ENCODE results near the gene PRKCE.
A peak's percentile ranks its signal among the peaks of the same experiment; 100 is the strongest.

The PRKCE gene

DNA sequence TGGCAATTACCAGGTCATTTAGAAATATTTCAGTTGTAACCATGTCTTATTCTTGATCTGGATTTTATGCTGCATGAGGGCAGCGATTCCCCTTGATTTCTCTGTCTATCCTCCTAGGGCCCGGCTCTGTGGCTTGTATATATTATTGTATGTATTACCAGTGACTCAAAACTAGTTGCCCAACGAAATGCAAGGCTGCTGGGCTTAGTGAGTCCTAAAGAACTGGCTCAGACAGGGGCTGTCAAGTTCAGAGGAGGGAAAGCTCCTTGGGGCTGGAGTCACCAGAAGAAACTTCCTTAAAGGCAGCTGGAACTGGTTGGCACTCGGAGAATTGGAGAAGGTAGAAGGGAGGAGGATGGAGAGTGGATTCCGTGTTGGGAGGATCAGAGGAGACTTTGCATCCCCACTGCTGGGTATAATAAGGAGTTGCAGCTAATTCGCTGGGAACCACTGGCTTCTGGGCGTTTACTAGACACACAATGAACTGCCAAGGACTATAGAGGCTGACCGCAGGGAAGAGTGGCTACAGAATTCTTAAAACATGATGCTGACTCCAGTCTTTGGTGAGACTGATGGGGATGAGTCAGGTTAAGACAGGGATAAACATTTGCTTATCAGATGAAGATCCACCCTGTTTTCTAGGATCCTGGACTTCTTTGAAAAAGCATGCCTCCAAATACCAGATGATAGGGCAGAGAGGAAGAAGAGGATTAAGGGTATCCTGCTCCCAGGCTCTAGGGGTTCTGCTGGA lies 104.3 kb downstream of the PRKCE start:
- DNase-seq (ENCODE audit: low read depth), result peak; percentile 70

DNA sequence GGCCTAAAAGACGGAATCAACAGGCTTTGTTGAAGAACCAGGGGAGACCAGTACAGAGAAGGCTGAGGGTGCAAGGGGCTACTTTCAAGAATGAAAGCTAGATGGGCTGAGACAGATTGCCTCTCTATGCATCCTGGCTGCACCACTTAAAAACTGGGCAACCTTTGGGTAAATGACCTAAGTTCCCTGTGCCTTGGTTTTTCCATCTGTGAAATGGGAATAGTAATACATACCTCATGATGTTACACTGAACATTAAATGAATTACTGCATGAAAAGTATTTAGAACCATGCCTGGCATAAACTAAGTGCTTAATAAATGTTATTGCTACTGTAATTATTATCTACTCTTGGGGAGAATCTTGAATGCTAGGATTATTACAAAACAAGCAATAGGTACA lies 106.5 kb downstream of the PRKCE start:
- DNase-seq (ENCODE audit: low read depth), result no peak

DNA sequence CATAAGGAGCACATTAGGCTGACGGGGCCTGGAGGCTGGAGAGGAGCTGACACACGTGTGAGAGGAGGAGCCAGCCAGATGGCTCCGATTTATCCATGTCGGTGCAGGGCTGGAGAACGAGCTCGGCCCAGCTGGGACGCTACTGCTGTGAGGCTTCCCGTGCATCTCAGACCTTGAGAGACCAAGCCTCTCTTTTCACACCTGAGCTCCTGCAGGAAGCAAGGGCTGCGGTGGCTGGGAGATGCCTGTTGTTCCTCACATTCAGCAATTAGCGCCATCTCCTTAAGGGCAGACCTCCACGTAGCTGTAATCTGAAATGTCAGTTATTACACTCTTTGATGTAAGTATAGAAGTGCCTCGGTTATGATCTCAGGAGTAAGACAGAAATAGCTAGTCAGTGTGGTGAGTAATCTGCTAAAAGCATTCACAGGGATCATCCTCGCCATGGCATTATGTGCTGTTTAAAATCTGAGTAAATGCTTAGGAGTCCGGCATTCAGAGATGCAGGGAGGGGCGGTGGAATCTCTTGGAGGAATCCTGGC lies 107.9 kb downstream of the PRKCE start:
- peak; percentile 48 for DNase-seq (ENCODE audit: low read depth)

DNA sequence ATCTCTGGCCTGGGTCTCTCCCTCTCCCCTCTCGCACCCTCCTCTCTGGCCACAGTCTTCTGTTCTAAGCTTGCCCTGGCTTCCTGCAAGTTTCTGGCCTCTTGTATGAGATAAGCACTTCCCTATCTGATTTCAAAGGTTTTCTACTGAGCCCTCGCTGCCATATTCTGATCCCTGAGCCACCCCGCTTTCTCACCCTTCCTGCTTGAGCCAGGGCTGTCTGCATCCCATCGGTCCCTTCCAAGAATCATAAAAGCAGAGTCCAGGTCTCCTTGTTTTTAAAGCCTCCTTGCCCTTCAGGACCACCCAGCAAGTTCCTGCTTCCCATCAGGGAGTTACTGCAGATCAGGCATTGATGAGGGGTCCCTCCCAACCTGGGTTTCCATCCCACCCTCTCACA lies 110.2 kb downstream of the PRKCE start:
- no peak for DNase-seq (ENCODE audit: low read depth)

DNA sequence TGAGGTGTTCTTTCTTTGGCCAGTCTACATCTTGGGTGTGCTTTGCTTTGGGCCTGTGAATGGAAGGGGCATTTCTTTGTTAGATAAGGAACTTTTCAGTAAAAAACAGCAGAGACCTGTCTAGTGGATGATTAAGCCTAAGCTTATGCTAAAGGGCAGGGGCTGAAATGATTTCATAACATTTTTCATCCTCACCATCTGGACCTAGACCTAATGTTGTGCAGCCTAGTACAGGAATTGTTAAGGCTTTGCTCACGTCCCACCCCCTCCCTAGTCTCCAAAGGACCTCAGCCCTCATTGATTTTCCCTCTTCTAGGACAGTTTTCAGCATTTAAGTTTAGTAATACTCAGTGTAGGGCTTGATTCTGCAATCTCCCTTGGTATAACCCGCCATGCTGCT lies 111.8 kb downstream of the PRKCE start:
- DNase-seq (ENCODE audit: low read depth), result no peak

DNA sequence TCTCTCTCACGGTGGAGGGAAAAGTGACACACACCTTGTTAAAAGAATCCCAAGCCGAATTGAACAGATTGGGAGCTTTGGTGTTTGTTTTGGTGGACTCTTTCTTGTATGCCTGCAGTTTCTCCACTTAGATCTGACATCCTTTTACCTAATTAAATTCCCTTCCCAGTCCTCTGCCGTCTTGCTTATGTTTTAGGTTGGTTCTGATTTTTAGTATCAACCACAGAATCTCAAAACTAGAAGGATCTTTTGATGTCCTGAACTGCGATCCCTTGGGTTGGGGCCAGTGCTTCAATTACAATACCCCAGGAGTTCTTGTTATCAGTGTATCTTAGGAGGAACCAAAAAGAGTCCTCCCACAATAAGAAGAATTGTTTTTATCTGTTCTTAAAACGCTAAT lies 112.3 kb downstream of the PRKCE start:
- no peak for DNase-seq (ENCODE audit: low read depth)

DNA sequence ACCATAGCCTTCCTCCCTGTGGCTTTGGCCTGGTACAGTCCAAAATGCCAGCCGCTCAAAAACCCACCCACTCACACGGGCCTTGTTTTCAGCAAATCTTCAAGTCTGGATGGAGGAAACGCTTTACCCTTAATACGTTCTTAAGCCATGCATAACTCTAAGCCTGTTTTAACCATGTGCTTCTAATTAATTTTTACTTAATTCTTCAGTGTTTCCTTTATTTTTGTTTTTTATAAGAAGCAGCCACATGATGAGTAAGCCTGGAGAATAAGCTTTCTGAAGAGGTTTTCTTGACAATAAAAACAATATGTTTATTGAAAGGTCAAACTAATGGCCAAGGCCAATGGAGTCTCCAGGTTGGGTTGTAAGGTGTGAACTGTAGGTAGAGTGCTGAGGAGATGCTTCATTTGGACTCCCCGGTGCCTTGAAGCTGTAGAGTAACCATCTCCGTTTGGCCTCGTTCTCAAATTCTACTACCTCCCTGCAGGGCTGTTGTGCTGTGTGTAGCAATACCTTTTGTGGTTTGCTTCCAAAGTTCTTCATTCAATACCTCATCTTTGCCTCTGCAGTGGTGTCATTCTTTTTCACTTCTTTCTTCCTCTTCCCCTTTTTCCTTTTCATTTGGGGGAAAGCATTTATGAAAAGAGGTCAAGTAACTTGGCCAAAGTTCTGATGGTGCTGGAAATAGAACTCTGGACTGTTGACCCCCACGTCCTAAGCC lies 113.7 kb downstream of the PRKCE start:
- DNase-seq (ENCODE audit: low read depth), result peak; percentile 55

DNA sequence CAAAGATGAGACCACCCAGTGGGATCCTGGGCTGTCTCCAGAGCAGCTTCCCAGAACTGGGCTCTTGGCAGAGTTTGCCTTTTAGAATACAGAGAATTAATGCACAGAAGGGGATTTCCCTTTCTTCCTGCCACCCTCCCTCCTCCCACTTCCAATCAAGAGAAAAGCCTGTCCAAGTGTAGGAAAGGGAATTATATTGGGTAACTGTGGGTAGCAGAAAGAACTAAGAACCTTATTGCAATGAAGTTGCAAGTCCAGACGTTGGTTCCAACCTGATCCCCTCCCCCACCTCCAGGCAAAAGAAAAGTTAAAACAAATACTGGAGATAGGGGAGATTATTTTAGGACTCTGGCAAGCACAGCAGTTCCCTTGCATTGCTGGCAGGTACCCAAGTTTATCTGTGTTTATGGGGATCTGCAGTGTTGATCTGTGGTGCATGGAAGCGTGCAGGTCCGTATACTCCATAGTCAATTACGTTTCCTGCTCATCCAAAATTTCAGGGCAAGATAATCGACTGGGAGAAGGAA lies 114.3 kb downstream of the PRKCE start:
- DNase-seq (ENCODE audit: low read depth), result peak; percentile 31

DNA sequence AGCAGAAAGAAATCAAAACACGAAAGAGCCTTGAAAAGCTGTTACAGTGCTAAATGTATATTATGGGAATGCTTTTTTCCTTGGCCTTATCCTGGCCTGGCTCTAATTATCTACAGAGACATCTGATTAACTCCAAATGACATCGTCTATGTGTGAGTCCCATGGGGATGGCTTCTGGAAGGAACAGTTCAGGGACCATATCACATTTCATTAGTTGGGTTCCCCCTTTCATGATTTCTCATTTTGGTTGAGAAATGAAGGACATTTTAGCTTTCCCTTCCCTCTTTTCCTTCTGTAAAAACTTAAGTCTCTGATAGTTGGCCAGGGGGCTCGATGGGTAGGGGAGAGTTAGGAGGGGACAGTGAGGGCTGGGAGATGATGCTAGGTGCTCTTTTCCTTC lies 116.7 kb downstream of the PRKCE start:
- peak; percentile 30 for DNase-seq (ENCODE audit: low read depth)

DNA sequence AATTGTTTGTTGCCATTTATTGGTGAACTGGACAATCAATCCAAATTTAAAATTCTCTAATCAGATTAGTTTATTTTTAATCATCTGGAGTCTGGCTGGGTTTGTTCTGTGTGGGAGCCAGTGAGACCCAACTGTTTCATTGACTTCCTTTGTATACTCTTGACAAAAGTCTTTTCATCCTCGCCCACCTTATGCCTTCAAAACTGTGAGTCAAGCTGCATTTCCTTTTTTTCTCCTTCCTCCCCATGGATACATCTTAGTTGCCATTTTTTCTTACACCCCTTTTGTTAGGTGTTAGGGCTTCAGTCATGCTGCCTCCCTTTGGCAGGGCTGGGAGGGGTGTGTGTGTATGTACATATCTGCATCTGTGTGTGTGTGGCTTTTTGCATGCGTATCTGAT lies 117.6 kb downstream of the PRKCE start:
- DNase-seq (ENCODE audit: low read depth), result no peak

DNA sequence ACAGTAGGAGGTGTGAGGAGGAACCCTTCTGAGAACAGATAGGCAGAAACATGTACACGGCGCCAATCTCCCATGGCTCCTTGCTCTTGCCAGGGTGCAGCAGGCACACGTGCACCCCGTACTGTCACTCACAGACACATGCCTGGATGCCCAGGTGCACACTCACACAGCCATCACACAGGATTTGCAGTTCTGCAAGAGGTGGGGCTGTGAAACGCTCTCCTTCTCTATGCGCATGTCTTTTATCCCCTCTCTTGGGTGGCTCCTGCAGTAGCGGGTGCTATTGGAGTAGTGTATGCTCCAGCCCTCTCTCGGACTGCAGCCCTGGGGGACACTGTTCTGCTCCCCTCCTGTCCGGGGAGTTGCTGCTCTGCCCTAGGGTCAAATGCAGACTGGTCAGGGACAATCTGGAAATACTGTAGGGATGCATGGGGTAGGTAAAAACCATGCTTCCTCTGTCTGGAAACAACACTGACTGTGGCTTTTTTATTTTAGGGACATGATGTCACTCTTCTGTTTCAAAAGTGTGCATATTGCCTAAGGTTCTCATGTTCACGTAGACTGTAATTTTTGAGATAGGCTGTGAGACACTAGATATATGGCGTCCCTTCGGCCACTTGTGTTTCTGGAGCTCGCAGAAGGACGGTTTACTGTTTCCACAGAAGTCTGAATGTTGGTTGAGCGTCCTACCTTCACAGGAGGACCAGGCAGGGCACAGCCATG lies 118.5 kb downstream of the PRKCE start:
- DNase-seq (ENCODE audit: low read depth), result no peak

DNA sequence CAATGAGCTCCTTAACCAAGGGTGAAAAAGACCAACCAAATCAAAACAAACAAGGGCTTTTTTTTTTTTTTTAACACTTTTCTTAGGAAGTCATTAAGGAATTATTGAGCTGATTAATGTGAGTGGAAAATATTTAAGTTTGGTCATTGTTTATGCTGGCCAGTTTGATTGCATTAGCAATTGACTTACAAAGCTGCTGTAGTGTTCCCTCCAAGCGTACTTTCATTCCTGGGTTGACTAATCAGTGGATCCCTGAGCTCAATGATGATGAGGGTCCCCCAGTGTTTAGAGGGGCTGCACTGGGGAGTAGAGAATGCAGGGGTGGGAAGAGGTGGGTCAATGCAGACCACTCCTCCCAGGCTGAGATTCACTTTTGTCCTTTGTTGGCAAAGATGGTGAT lies 119.3 kb downstream of the PRKCE start:
- DNase-seq (ENCODE audit: low read depth), result peak; percentile 36

DNA sequence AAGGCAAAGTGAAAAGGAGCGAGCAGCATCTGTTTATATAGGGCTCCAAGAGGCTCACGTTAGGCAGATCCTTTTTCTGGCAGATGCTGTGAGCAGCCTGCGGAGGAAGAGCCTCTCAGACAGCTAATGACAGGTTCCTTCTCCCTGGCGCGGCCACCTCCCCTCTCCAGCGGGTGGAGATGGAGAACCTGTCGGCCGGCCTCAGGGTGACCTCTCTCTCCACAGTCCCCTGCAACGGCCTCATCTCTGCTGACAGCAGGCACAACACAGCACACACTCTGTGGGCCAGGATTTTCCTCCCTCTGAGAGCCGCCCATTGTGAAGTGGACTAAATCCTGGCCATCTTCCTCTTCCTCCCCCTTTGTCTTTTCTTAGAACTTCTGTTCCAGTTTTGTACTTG lies 119.8 kb downstream of the PRKCE start:
- peak; percentile 25 for DNase-seq (ENCODE audit: low read depth)

DNA sequence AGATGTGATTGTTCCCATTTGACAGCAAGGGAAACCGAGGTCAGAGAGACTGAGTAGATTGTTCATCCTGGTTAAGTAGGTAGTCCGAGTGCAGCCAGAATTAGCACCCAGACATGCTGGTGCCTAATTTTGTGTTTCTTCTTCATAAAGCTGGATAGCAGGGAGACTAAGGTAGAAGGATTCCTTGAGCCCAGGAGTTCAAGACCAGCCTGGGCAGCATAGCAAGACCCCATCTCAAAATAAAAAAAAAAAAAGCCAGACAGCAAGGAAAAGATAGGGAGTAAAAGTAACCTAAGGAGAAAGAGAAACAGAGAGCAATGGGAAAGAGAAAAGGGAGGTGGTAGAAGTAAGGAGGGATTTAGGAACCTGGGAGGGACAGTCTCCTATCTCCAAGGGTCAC lies 120.6 kb downstream of the PRKCE start:
- DNase-seq (ENCODE audit: low read depth), result no peak

DNA sequence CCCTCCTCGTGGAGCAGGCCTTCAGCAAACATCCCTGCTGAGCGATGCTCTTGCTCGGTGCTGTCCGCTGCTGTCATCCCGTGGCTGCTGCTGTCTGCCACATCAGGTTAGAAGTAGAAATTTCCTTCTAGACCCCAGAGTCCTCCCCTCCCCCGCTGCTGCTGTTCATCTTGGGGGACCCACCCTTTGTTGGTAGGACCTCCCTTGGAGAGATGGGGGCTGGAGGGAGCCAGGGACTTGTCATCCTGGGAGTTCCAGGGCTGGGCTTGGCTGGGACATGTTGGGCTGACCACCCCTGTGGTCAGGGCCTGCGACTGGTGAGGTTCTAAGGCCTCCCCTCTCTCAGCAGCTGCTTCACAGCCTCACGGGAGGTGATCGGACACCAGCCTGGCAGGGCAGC lies 122.4 kb downstream of the PRKCE start:
- no peak for DNase-seq (ENCODE audit: low read depth)

DNA sequence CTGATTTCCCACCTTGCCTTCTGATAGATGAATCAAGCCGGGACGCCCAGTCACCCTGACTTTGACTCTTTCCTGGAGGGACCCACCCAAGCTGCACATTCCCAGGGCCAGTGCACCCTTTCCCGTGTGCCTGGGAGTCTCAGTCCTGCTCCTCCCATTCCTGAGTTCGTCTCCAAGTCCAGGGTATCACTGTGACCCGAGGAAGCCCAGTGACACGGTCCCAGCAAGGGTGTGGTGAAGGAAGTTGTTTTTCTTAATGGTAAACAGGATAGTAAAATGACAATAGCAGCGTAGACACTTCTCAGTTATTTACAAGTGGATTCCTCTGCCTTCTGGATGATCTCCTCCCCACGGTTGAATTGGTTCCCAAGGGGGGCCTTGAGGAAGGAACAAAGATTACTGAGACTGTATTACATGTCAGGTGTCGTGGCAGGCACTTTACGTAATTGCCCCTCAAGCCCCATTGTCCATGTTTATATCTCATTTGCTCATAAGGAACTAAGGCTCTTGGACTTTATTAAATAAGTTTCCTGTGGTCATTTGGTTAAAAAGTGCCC lies 123.3 kb downstream of the PRKCE start:
- no peak for DNase-seq (ENCODE audit: low read depth)

DNA sequence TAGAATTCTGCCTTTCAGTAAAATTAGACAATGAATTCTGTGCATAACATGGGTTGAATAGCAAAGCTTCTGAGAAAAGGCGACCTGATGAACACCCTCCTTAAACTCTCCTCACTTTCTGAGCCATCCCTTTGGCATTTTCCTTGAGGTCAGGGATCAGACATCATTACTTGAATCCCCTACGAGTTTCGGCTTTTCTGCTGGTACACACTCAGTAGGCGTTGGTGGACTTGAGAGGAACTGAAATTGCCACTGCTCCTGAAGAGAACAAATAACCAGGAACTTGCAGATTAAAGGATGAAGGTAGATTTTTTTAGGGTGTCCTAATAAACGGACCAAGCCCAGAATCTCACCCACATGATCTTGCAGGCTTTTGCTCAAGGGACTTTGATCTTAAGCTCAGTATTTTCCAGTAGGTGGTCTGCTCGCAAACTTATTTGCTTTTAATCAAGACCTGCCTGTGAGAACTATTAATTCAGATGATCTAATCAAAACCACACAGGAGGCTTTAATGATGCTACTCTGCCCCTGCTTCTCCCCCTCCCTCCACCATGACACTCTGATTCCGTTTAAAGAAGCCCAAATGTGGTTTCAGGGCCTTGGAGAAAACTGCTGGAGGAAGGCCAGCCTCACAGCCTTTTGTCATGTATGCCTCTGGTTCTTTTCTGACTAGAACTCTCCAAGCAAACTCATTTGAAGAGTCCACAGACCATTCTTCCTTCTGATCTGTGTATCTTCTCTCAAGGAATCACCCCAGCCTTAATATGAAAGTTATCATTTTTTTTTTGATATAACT lies 124.9 kb downstream of the PRKCE start:
- DNase-seq (ENCODE audit: low read depth), result peak; percentile 15

DNA sequence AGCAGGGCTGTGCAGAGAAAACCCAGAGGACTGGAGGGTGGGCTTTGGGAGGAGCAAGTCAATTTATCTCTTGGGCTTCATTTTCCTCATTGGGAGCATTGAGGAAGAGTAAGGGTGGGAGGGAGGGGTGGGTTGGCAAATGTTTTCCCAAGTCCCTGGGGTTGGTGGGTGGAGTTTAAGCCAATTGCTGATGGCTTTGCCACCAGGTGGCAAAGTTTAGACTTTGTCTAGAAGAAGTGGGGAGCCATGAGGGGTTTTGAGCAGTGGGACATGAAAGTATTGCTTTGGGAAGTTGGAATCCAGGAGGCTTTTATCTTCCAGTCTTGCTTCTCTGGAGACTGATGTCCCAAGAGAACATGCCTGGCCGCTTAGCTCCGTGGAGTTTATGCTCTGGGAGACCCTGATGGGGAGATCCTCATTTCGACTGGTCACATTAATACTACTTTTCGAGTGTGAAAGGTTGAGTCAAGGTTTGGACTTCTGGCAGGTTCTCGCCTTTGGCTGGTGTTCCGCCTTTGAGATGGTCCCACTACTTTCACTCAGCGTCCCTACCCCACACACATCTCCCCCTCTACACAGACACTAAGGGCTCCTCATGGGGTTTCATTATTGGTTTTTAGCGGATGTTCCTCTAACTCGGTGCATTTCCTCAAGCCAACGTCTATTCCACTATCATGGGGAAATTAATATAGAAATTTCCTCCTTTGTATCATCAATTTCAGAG lies 126.7 kb downstream of the PRKCE start:
- DNase-seq (ENCODE audit: low read depth), result no peak

DNA sequence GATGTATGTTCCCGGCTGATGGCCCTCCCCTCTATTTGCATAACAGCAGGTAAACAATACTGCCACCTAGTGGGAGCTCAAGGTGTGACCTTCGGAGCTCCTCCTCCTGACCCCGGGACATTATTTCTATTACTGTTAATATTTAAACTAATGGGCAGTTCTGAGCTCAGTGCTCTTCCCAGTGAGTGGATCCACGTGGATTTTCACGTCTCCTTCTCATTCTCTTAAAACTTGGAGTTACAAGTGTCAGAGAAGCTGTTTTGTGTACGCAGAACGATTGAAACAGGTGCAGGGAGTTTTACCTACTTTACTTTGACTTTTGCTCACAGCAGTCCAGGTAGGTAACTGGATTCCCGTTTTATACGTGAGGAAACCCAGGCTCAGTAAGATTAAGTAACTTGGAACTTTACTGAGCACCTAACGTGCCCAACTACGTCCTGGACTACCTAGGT lies 127.3 kb downstream of the PRKCE start:
- peak; percentile 39 for DNase-seq (ENCODE audit: low read depth)
